Right cardiac atrium (tissue), 5 donors: ENCODE data around the gene PHTF1. TPM values are rescaled to one million over a fixed set of nuclear protein-coding genes. Genes with fewer than 3 reads are reported as not detected.

Source experiments
- ATAC-seq, 2 donors: fragments of 200-7000 bp; cut with Tn5 transposase; one replicate each; pipeline versions ENCODE4 v1.8.0 to v1.9.1; 2020; ENCODE audit warnings: moderate library complexity in 2 of 2, mild to moderate bottlenecking in 1 of 2
- DNase-seq, 3 donors: peaks; one replicate each; pipeline ENCODE4 v3.0.0-alpha.2; 2020
- H3K27ac ChIP-seq: one replicate; pipeline ENCODE4 v1.5.1; 2013; ENCODE audit warnings: mild to moderate bottlenecking, low read length, control low read depth, moderate library complexity
- H3K27me3 ChIP-seq: one replicate; pipeline ENCODE4 v1.6.1; 2013; ENCODE audit not compliant: control insufficient read depth, insufficient read depth
- H3K4me1 ChIP-seq: one replicate; pipeline ENCODE4 v1.6.1; 2013; ENCODE audit warnings: low read length; ENCODE audit not compliant: control insufficient read depth, insufficient read depth
- H3K4me3 ChIP-seq: one replicate; pipeline ENCODE4 v1.5.1; 2013; ENCODE audit warnings: low read length, control low read depth
- H3K9me3 ChIP-seq: one replicate; pipeline ENCODE4 v1.6.1; 2013; ENCODE audit warnings: low read length; ENCODE audit not compliant: control insufficient read depth
- WGBS: extraction: QIAGEN DNeasy Blood & Tissue Kit; methylation state at CpG from one replicate; pipeline ENCODE4 v1.1.7; 2013; 5-methylcytosine and 5-hydroxymethylcytosine counted together
- intact Hi-C, 4 donors: fragments of 100-400 bp; cut with DNase I; formaldehyde crosslinking; loops; one replicate each; pipeline versions ENCODE4 v1.11.0 to v1.14.0; 2022 to 2023
- long read RNA-seq, 4 donors: library from polyadenylated mRNA; unstranded; transcript quantifications; one replicate each; pipeline ENCODE4 v2.0.0, GENCODE V29; 2020 to 2021
- polyA plus RNA-seq: library from polyadenylated mRNA; stranded (reverse); fragments of 200-250 nt; gene quantifications from one replicate; pipeline ENCODE4 v1.2.3, GENCODE V29; 2013
- total RNA-seq, 4 donors: library from RNA; stranded (reverse); fragmentation: NEBNext Ultra II Directional; extraction: Animal tissue kit (Norgen Biotek cat#: 25700); gene quantifications; one replicate each; pipeline ENCODE4 v1.2.1, GENCODE V29; 2021
- donor health status: healthy with polysubstance abuse.
- donor health status: DM: no; HTN: yes; CAD: no.
- donor health status: DM: no; HTN: no; CAD: no.
- donor health status: DM: no; HTN: yes; CAD: no; lungs with severe emphysema.
- donor health status: DM: yes; HTN: yes; CAD: no.

PHTF1 gene
- total RNA-seq (1 to 10 TPM; 7.3 to 9.3 (median 9.0) TPM), polyA plus RNA-seq (4.5 TPM)
- long read RNA-seq, donor 1, transcript PHTF1-205 (18 exons, 3,244 nt), result major isoform, 6 of 43 reads
- long read RNA-seq, donor 1, partial matches to known transcripts, result 11 of 43 reads
- long read RNA-seq, donor 1, other reads (novel, unspliced or antisense), result 20 of 43 reads
- long read RNA-seq, donor 2, partial matches to known transcripts, result 4 of 13 reads
- long read RNA-seq, donor 2, other reads (novel, unspliced or antisense), result 4 of 13 reads
- long read RNA-seq, donor 3, partial matches to known transcripts, result 4 of 22 reads
- long read RNA-seq, donor 3, other reads (novel, unspliced or antisense), result 13 of 22 reads
- long read RNA-seq, donor 4, transcript PHTF1-204 (19 exons, 3,273 nt), result major isoform, 6 of 10 reads
- long read RNA-seq, donor 4, partial matches to known transcripts, result 2 of 10 reads
- long read RNA-seq, donor 4, other reads (novel, unspliced or antisense), result 2 of 10 reads

DNA sequence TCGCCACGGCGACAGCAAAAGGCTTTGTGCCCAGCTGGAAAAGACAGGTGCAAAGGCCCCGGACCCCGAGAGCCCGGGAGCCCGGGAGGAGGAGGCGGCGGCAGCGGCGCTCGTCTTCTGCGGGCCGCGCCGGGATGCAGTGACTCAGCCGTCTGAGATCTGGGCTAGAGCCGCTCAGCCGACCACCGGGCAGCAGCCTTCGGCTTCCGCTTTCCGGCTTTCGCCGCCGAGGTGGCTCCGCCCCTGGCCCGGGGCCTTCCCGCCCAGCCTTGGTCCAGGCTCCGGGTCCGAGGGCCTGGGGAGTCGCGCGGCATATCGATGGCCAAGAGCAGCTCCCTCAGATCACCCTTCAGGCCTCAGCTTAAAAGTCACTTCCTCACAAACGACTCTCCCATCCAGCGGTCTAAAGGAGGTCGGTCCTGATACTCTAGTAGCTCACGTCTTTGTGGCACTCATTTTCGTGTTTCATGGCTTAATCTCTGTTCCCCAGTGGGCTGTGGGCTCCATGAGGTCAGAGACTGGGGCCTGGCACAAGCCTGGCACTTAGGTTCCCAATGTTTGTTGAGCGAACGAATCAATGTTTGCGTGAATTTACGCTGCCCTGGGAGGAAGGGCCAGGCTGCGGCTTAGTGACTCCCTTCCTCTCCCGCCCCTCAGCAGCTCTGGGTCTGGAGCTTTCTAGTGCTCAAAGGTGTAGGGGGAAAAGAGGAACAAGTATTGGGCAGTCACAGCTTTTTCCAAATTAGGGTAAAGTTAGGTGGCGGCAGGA, at the start of gene PHTF1:
PHTF1 (minus strand) TSS at position 154 of the 769 bp plus-strand sequence. CDS start 783 bp downstream, outside the sequence.
- Histone ChIP-seq H3K4me3 (peak within 1 kb of the TSS; percentile 99), H3K27ac (peak within 1 kb of the TSS; percentile 93), H3K27me3 (no peaks in the 10 kb centered on the region), H3K9me3 (no peaks in the 10 kb centered on the region), H3K4me1 (no peaks in the 10 kb centered on the region)
- under 1% methylated on average over 47 of the region's 47 CpGs for WGBS
- intact Hi-C loops, result loop anchor here in 1 of 4 donors (5.0 kb wide), 1 partner anchor 53 kb away; the partner anchor contains the start of gene RSBN1
- peak; percentile 85 to 91 (median 89) for DNase-seq
- peak; percentile 95 to 97 for ATAC-seq

DNA sequence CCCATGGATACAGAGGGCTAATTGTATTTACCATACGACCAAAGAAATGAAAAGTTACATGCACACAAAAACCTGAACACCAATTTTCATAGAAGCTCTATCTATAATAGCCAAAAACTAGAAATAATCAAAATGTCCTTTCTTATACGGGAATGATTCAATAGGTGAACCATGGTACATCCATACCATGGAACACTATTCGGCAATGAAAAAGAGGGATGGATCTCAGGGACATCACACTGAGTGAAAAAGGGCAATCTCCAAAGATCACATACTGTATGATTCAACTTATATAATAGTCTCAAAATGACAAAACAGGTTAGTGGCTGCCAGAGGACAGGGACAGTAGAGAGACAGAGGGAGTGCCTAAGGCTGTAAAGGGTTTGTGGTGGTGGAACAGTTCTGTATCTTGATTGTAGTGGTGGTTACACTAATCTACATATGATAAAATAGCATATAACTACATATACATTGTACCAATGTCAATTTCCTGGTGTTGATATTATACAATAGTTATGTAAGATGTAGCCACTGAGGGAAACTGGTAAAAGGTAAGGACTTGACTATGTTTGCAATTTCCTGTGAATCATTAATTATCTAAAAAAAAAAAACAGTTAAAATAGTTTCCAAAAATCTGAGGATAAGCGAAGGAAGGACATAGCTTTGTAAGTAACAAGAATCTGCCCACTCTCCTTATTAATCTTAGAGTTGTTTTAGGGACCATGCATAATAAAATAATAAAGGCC, 49.3 kb upstream of the PHTF1 start:
- Histone ChIP-seq H3K27ac (no peak overlapping the region), H3K27me3 (no peaks in the 10 kb centered on the region), H3K4me1 (peaks cover 7% of the 10 kb centered on the region), H3K4me3 (no peak overlapping the region), H3K9me3 (no peaks in the 10 kb centered on the region)
- WGBS, result 92% methylated on average over 4 of the region's 4 CpGs
- ATAC-seq (no peak), DNase-seq (no peak)
- intact Hi-C loops, result no loop called here

DNA sequence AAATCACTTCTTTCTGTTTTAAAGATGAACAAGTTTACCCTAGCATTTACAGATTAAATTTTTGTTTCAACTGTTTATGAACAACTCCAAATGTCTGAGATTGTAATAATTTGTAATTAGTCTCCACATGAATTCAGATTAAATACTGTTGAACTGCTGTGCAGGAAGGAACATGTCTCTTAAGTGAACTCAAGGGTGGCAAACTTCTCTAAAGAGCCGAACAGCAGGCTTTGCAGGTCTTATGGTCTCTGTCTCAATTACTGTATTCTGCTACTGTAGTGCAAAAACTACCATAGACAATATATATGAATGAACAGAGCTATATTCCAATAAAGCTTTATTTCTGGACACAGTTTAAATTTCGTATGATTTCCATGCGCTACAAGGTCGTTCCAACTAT, 46.4 kb upstream of the PHTF1 start:
- no peak for ATAC-seq

DNA sequence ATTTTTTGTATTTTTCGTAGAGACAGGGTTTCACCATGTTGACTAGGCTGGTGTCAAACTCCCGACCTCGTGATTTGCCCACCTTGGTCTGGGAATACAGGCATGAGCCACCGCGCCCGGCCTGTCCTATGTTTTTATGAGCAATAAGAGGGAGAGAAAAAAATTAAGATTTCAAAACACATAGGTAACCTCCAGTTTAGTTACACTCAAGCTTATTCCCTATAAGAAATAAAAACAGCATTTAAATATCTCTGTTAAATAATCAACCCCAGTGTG, 45.9 kb upstream of the PHTF1 start:
- intact Hi-C loops, result no loop called here
- Histone ChIP-seq H3K4me1 (peaks cover 7% of the 10 kb centered on the region), H3K27ac (peak overlapping the region; percentile 25), H3K9me3 (no peaks in the 10 kb centered on the region), H3K4me3 (no peak overlapping the region), H3K27me3 (no peaks in the 10 kb centered on the region)
- no peak for DNase-seq
- ATAC-seq, result no peak
- 93% methylated on average over 6 of the region's 6 CpGs for WGBS

More for the DNA sequence above, 46.4 kb upstream of the PHTF1 start:
- peaks cover 7% of the 10 kb centered on the region for H3K4me1 ChIP-seq
- no peak overlapping the region for H3K4me3 ChIP-seq
- H3K27ac ChIP-seq, result no peak overlapping the region
- no peak for DNase-seq
- 90% methylated on average over 4 of the region's 4 CpGs for WGBS
- no peaks in the 10 kb centered on the region for H3K9me3 ChIP-seq
- no peaks in the 10 kb centered on the region for H3K27me3 ChIP-seq
- intact Hi-C loops, result no loop called here

DNA sequence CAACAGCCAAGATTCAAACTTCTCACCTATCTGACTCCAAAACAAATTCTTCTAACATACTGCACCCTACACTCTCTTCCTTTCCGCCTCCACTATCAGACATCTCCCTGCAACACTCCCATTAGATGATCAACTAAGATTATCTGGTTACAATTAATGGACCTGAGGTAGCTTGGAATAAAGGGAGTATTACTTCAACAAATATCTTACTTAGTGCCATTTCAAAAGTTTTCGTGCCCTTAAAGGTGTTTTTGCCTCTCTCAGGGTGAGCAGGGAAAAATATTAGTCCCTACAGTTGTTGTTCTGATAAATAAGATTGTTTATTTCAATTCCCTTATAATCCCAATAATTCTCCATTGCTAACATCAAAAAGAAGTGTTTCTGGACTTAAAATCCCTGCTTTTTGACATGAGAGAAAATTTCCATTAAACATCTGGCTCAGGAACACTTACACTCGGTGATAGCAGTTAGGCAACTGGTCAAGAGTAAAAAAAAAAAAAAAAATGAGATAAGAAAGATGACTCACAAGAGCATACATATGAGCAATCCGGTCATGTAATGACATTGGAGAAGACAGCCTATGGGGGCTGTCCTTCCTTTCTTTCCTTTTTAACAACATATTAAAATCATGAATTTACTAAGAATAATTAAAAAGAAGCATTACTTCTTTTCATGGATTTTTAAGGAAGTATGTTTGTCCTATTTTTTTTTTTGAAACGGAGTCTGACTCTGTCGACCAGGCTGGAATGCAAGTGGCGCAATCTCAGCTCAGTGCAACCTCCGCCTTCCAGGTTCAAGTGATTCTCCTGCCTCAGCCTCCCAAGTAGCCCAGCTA, 45.4 kb upstream of the PHTF1 start:
- 48% methylated on average over 8 of the region's 8 CpGs for WGBS
- ATAC-seq (peak; percentile 91 to 96), DNase-seq (peak in 2 of 3 donors; percentile 17 to 53)
- Histone ChIP-seq H3K4me3 (no peak overlapping the region), H3K9me3 (no peaks in the 10 kb centered on the region), H3K27me3 (no peaks in the 10 kb centered on the region), H3K4me1 (peaks cover 7% of the 10 kb centered on the region), H3K27ac (peak overlapping the region; percentile 25)
- intact Hi-C loops, result no loop called here

DNA sequence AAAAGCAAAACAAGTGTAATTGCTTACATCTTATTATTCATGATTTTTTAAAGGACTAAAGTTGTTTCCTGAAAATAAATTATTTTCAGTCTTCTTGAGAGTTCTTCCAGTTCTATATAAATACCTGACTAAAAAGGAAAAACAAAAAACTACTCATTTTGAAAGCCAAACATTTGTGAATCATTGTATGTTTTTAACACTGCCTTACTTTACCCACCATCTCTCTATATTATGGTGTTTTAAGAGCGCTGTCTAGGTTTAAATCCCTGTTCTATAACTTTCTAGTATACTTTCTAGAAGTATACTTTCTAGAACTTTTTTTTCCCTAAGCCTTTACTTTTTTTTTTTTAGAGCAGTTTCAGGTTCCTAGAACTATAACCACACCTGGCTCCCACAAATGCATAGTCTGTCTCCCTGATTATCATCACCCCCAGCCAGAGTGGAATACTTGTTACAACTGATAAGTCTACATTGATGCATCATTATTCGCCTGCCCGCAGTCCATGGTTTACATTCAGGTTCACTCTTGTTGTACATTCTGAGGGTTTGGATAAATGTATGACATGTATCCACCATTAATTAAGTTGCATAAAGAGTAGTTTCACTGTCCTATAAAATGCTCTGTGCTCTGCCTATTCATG, 43.2 kb upstream of the PHTF1 start:
- peaks cover 8% of the 10 kb centered on the region for H3K4me1 ChIP-seq
- no peak overlapping the region for H3K27ac ChIP-seq
- no peaks in the 10 kb centered on the region for H3K27me3 ChIP-seq
- intact Hi-C loops, result no loop called here
- no peaks in the 10 kb centered on the region for H3K9me3 ChIP-seq
- 98% methylated on average over 3 of the region's 3 CpGs for WGBS
- H3K4me3 ChIP-seq, result no peak overlapping the region
- DNase-seq (no peak), ATAC-seq (no peak)

DNA sequence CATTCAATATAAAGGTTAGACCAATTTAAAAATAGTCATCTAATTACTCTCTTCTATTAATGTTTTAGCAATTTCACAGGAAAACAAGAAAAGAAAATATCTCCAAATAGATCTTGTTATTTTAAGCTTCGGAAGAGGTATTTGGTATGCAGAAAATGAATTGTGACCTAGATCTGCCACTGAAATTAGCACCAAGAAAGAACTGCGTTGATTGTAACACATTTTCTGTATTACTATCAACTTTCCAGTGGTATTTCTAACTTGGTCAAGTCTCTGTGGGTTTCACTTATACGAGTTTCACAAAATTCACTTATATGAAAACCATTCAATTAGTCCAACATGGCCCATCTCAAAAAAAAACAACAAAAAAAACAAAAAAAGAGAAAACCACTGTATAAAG, 41.2 kb upstream of the PHTF1 start:
- H3K4me3 ChIP-seq, result no peak overlapping the region
- no peaks in the 10 kb centered on the region for H3K9me3 ChIP-seq
- peaks cover 6% of the 10 kb centered on the region for H3K4me1 ChIP-seq
- H3K27ac ChIP-seq, result no peak overlapping the region
- H3K27me3 ChIP-seq, result no peaks in the 10 kb centered on the region
- ATAC-seq, result no peak
- 53% methylated on average over 3 of the region's 3 CpGs for WGBS
- DNase-seq, result no peak
- intact Hi-C loops, result no loop called here

DNA sequence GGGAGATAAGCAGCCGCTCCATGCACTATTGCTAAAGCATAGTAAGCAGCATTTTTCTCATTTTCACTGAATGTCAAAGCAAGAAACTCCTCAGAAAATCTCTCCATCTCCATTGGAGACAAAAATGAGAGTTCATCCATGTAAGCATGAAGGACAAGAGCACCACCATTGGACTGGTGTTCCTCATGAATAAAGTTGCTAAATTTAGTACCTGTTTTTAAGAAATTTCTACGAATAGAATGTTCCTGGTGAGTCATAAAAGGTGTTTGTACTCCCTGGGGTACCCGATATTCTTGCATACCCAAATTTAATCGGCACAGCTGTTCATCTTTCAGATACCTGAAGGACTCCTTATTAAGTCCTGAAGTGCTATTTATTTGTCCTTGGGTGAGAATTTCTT, 38.2 kb upstream of the PHTF1 start:
- intact Hi-C loops, result no loop called here
- H3K9me3 ChIP-seq, result no peaks in the 10 kb centered on the region
- ATAC-seq, result no peak
- 79% methylated on average over 4 of the region's 4 CpGs for WGBS
- H3K27ac ChIP-seq, result no peak overlapping the region
- DNase-seq, result no peak
- H3K27me3 ChIP-seq, result no peaks in the 10 kb centered on the region
- H3K4me1 ChIP-seq, result peaks cover 5% of the 10 kb centered on the region
- H3K4me3 ChIP-seq, result no peak overlapping the region

DNA sequence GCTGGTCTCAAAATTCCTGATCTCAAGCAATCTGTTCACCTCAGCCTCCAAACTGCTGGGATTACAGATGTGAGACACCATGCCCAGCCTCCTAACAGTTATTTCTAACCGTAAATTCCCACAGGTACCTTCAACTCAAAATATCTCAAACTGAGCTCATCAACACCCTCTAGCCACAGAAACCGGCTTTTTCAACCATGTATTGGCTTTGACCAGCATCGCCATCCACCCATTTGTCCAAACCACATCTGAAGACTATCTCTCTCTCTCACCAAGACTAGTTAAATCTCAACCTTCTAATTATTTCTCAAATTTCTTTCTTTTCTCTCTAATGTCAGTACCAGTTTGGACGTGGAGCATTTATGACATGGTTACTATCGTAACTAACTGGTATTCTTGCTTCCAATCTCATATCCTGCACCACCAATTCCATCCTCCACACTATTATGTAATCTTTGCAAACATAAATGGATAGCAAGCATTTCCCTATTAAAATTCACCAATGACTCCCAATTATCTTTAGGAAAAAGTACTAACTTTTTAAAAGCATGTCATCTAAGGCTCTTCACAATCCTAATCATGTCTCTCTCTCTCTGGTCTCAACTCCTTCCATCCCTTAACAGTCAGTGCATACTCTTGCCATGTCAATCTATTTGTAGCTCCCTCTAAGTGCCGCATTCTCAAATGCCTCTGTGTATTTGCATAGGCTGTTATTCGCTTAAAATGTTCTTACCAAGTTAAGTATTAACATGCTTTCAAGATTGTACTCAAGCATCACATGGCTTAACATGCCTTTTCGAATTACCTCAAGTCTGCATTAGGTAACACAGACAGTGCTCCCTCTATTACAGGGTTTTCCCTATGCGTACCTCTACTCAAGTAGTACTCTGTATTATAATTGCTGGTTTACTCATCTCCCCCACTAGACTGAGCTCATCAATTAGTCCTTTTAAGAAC, 34.9 kb upstream of the PHTF1 start:
- Histone ChIP-seq H3K27ac (no peak overlapping the region), H3K9me3 (no peaks in the 10 kb centered on the region), H3K4me1 (peaks cover 5% of the 10 kb centered on the region), H3K4me3 (no peak overlapping the region), H3K27me3 (no peaks in the 10 kb centered on the region)
- ATAC-seq, result peak; percentile 55 to 78
- WGBS, result 87% methylated on average over 9 of the region's 9 CpGs
- no peak for DNase-seq
- intact Hi-C loops, result no loop called here
